ENCODE measurements around the gene ICOS. TPM values are rescaled to one million over a fixed set of nuclear protein-coding genes. Genes with fewer than 3 reads are reported as not detected.

ICOS gene
- total and polyA plus RNA-seq, 4 donors: 0.02 to 0.17 (median 0.09) TPM; not detected in 1

GRCh38 chr2:203905656-203906055 is 30.9 kb upstream of the ICOS start:
- no peaks in the 10 kb centered on the region for H3K36me3 ChIP-seq (ENCODE audit: control insufficient read depth in 4 of 4, insufficient read depth in 3 of 4, low read depth in 1 of 4, low read length in 3 of 4)
- TF ChIP-seq HNF4A (conservative IDR thresholded peaks at IDR 0.05): no peak
- TF ChIP-seq JUND (IDR thresholded peaks at IDR 0.05): no peak
- no peak for TF ChIP-seq SP1 (IDR thresholded peaks at IDR 0.05)
- TF ChIP-seq NR2F2 (IDR thresholded peaks at IDR 0.05): no peak
- no peak for TF ChIP-seq YY1 (IDR thresholded peaks at IDR 0.05)
- no peak for TF ChIP-seq TAF1 (conservative IDR thresholded peaks at IDR 0.05)
- no peak overlapping the region for H3K27ac ChIP-seq (ENCODE audit: low read depth in 1 of 2, low read length in 2 of 2)
- DNase-seq (ENCODE audit: low spot score): no peak
- no peak overlapping the region for H3K4me3 ChIP-seq (ENCODE audit: low read depth in 1 of 3, low read length in 3 of 3)
- H3K9ac ChIP-seq (ENCODE audit: low read depth in 1 of 2, low read length in 2 of 2): no peak overlapping the region
- peaks cover 2 to 14% (median 2%) of the 10 kb centered on the region in 4 donors for H3K9me3 ChIP-seq (ENCODE audit: control insufficient read depth in 4 of 4, low read length in 3 of 4)
- H3K4me1 ChIP-seq (ENCODE audit: control insufficient read depth in 4 of 4, insufficient read depth in 4 of 4, low read length in 3 of 4): peaks cover 0 to 13% (median 0%) of the 10 kb centered on the region in 4 donors
- H3K27me3 ChIP-seq (ENCODE audit: control insufficient read depth in 4 of 4, insufficient read depth in 4 of 4, low read length in 3 of 4): no peaks in the 10 kb centered on the region

- Histone ChIP-seq H3K9ac (ENCODE audit: low read depth in 1 of 2, low read length in 2 of 2) (no peak overlapping the region), H3K4me1 (ENCODE audit: control insufficient read depth in 4 of 4, insufficient read depth in 4 of 4, low read length in 3 of 4) (peaks cover 0 to 13% (median 0%) of the 10 kb centered on the region in 4 donors), H3K36me3 (ENCODE audit: control insufficient read depth in 4 of 4, insufficient read depth in 3 of 4, low read depth in 1 of 4, low read length in 3 of 4) (no peaks in the 10 kb centered on the region), H3K27me3 (ENCODE audit: control insufficient read depth in 4 of 4, insufficient read depth in 4 of 4, low read length in 3 of 4) (no peaks in the 10 kb centered on the region), H3K9me3 (ENCODE audit: control insufficient read depth in 4 of 4, low read length in 3 of 4) (peaks cover 0 to under 1% (median 0%) of the 10 kb centered on the region in 4 donors), H3K4me3 (ENCODE audit: low read depth in 1 of 3, low read length in 3 of 3) (no peak overlapping the region), H3K27ac (ENCODE audit: low read depth in 1 of 2, low read length in 2 of 2) (no peak overlapping the region)
- DNase-seq (ENCODE audit: low spot score): no peak
- 81% methylated on average over 6 of the region's 6 CpGs for WGBS
- TF ChIP-seq RXRA (IDR thresholded peaks at IDR 0.05) (no peak), HNF4A (conservative IDR thresholded peaks at IDR 0.05) (peak in 1 of 2 donors; percentile 33)
These were observed 28.3 kb upstream of the ICOS start for GRCh38 chr2:203908066-203908796.

GRCh38 chr2:203908797-203909185 is 27.8 kb upstream of the ICOS start:
- no peaks in the 10 kb centered on the region for H3K9me3 ChIP-seq (ENCODE audit: control insufficient read depth in 4 of 4, low read length in 3 of 4)
- H3K4me3 ChIP-seq (ENCODE audit: low read depth in 1 of 3, low read length in 3 of 3): no peak overlapping the region
- peak overlapping the region in 1 of 2 donors; percentile 5 for H3K27ac ChIP-seq (ENCODE audit: low read depth in 1 of 2, low read length in 2 of 2)
- H3K9ac ChIP-seq (ENCODE audit: low read depth in 1 of 2, low read length in 2 of 2): no peak overlapping the region
- H3K27me3 ChIP-seq (ENCODE audit: control insufficient read depth in 4 of 4, insufficient read depth in 4 of 4, low read length in 3 of 4): no peaks in the 10 kb centered on the region
- peaks cover 0 to 13% (median 0%) of the 10 kb centered on the region in 4 donors for H3K4me1 ChIP-seq (ENCODE audit: control insufficient read depth in 4 of 4, insufficient read depth in 4 of 4, low read length in 3 of 4)
- TF ChIP-seq GABPA (IDR thresholded peaks at IDR 0.05 in 1 of 2, conservative IDR thresholded peaks at IDR 0.05 in 1 of 2) (no peak), FOXA2 (IDR thresholded peaks at IDR 0.05) (no peak), FOXA1 (IDR thresholded peaks at IDR 0.05) (no peak), REST (IDR thresholded peaks at IDR 0.05) (no peak), RAD21 (IDR thresholded peaks at IDR 0.05) (no peak), EGR1 (IDR thresholded peaks at IDR 0.05; ENCODE audit: low read depth in 2 of 2) (no peak), NR2F2 (IDR thresholded peaks at IDR 0.05) (no peak), HNF4A (conservative IDR thresholded peaks at IDR 0.05) (no peak), TAF1 (conservative IDR thresholded peaks at IDR 0.05) (no peak), JUND (IDR thresholded peaks at IDR 0.05) (no peak), YY1 (IDR thresholded peaks at IDR 0.05) (no peak), HNF4G (IDR thresholded peaks at IDR 0.05) (no peak), SP1 (IDR thresholded peaks at IDR 0.05) (no peak), RXRA (IDR thresholded peaks at IDR 0.05) (no peak)
- TF ChIP-seq, protein P1, sequence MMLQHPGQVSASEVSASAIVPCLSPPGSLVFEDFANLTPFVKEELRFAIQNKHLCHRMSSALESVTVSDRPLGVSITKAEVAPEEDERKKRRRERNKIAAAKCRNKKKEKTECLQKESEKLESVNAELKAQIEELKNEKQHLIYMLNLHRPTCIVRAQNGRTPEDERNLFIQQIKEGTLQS (IDR thresholded peaks at IDR 0.05): no peak
- TF ChIP-seq, protein P2, sequence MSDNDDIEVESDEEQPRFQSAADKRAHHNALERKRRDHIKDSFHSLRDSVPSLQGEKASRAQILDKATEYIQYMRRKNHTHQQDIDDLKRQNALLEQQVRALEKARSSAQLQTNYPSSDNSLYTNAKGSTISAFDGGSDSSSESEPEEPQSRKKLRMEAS (IDR thresholded peaks at IDR 0.05): no peak
- TF ChIP-seq, protein P3, sequence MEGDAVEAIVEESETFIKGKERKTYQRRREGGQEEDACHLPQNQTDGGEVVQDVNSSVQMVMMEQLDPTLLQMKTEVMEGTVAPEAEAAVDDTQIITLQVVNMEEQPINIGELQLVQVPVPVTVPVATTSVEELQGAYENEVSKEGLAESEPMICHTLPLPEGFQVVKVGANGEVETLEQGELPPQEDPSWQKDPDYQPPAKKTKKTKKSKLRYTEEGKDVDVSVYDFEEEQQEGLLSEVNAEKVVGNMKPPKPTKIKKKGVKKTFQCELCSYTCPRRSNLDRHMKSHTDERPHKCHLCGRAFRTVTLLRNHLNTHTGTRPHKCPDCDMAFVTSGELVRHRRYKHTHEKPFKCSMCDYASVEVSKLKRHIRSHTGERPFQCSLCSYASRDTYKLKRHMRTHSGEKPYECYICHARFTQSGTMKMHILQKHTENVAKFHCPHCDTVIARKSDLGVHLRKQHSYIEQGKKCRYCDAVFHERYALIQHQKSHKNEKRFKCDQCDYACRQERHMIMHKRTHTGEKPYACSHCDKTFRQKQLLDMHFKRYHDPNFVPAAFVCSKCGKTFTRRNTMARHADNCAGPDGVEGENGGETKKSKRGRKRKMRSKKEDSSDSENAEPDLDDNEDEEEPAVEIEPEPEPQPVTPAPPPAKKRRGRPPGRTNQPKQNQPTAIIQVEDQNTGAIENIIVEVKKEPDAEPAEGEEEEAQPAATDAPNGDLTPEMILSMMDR (IDR thresholded peaks at IDR 0.05; ENCODE audit: low read depth, low read length, missing input control): no peak
- TF ChIP-seq, protein P4, sequence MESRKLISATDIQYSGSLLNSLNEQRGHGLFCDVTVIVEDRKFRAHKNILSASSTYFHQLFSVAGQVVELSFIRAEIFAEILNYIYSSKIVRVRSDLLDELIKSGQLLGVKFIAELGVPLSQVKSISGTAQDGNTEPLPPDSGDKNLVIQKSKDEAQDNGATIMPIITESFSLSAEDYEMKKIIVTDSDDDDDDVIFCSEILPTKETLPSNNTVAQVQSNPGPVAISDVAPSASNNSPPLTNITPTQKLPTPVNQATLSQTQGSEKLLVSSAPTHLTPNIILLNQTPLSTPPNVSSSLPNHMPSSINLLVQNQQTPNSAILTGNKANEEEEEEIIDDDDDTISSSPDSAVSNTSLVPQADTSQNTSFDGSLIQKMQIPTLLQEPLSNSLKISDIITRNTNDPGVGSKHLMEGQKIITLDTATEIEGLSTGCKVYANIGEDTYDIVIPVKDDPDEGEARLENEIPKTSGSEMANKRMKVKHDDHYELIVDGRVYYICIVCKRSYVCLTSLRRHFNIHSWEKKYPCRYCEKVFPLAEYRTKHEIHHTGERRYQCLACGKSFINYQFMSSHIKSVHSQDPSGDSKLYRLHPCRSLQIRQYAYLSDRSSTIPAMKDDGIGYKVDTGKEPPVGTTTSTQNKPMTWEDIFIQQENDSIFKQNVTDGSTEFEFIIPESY (IDR thresholded peaks at IDR 0.05): no peak
- no peaks in the 10 kb centered on the region for H3K36me3 ChIP-seq (ENCODE audit: control insufficient read depth in 4 of 4, insufficient read depth in 3 of 4, low read depth in 1 of 4, low read length in 3 of 4)
- DNase-seq (ENCODE audit: low spot score): no peak
- WGBS: 47% methylated on average over 3 of the region's 3 CpGs

All from liver (tissue), 9 donors.